Head of caudate nucleus (tissue), 42 donors: ENCODE results near the gene KBTBD8.

Experiments
- DNase-seq, 42 donors: peaks; one replicate each; pipeline versions ENCODE4 v3.0.0 to v3.0.0-alpha.2; 2020 to 2021; ENCODE audit warnings: mixed read lengths in 7 of 42
- intact Hi-C: fragments of 100-400 bp; cut with DNase I; formaldehyde crosslinking; loops from one replicate; pipeline ENCODE4 v1.15.0; 2022

The KBTBD8 gene

DNA sequence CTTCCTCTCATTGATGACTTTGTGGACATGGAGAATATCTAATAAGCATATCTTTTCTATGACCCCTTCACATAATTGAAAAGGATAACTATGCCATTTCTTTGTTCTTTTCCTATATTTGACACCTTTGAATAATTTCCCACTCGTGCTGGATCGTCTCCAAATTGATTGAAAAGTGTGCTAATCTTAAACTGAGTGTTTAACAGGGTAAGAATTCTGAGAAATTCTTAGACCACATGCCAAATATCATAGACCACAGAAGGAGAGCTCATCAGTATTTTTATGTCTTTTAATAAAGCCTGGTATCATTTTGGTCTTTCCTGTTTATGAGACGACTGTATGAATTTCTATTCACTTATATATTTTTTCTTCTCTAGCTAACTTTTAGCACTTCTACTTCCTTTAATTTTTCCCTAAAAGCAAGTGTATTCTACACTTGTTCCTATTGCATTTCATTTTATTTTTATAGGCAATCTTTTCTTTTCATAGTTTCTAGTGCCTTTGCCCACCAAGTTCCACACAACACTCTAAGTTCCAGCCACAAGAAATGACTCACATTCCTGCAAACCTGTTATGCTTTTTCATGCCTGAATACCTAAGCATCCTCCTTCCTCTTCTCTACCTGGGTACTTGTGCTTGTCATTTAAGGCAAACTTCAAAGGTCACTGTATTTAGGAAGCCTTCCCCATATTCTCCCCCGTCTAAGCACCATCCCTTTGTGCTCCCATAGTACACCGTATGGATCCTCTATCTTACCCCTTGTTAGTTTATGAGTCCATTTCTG is 30.1 kb downstream of the KBTBD8 start:
- intact Hi-C loops = no loop called here
- no peak for DNase-seq

- intact Hi-C loops = no loop called here
- no peak for DNase-seq
Observed at GRCh38 chr3:67030785-67031740, 33.0 kb downstream of the KBTBD8 start.

GRCh38 chr3:67031986-67032385 is 33.9 kb downstream of the KBTBD8 start:
- DNase-seq = no peak
- intact Hi-C loops = no loop called here

GRCh38 chr3:67033079-67033478 is 35.0 kb downstream of the KBTBD8 start:
- no peak for DNase-seq
- intact Hi-C loops = no loop called here

- intact Hi-C loops = no loop called here
- no peak for DNase-seq
Observed at GRCh38 chr3:67034371-67034770, 36.3 kb downstream of the KBTBD8 start.

GRCh38 chr3:67037615-67038014 is 39.5 kb downstream of the KBTBD8 start:
- no peak for DNase-seq
- intact Hi-C loops = no loop called here

DNA sequence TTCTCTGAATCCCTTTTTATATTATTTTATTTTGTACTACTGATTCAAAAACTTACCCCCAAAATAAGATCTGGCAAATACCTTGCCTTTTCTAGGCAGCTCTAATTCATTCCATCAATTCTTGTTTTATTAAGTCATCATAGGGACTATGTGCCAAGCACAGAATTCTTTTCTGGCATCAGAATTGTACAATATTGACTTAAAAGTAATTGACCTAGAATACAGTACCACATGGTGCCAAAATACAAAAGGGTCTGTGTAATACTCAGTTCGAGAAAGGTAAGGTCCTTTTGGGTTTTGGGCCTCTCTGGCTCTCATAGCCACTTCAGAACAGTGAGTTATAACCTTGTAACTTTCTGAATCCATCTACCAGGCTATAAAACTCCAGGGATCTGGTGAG is 46.2 kb downstream of the KBTBD8 start:
- DNase-seq = no peak
- intact Hi-C loops = no loop called here

GRCh38 chr3:67044955-67045354 is 46.8 kb downstream of the KBTBD8 start:
- no peak for DNase-seq
- intact Hi-C loops = no loop called here

DNA sequence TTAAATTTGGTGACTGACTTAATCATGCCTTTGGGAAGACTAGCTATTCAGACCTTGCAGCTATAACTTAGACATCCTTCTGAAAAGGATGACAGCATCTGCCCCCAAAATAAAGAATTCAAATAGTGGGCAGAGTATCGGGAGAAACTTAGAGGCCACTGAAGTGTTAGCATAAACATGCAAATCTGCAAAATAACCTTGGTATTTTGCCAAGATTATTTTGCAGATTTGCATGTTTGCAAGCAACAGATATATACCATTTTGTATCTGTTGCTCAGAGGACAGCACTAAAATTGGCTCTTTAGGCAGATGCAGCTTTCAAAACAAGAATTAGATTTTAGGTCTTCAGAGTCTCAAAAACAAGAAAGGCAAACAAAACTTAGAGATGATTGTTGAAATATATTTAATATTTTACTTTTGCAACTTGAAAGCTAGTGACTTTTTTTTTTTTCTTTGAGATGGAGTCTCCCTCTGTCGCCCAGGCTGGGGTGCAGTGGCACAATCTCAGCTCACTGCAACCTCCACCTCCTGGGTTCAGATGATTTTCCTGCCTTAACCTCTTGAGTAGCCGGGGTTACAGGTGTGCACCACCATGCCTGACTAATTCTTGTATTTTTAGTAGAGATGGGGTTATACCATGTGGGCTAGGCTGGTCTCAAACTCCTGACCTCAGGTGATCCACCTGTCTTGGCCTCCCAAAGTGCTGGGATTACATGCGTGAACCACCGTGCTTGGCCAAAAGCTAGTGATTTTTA is 47.8 kb downstream of the KBTBD8 start:
- intact Hi-C loops = no loop called here

DNA sequence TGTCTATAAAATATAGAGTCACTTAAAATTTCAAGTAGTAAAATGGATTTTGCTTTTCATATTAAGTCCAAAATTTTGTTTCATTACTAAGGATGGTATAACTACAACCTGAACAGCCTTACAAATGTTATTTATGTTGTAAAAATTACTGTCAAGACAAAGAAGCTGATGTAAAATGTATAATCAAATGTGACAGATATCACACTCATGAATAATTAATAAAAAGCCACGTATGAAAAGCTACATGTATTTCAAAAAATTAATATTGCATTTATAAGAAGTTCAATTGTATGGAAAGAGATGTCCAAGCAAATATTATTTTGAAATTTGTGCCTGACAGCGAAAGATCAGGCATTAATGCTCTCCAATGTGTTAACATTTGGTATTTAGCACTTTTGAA is 48.9 kb downstream of the KBTBD8 start:
- intact Hi-C loops = no loop called here

More for the DNA sequence above, 47.8 kb downstream of the KBTBD8 start:
- no peak for DNase-seq

DNA sequence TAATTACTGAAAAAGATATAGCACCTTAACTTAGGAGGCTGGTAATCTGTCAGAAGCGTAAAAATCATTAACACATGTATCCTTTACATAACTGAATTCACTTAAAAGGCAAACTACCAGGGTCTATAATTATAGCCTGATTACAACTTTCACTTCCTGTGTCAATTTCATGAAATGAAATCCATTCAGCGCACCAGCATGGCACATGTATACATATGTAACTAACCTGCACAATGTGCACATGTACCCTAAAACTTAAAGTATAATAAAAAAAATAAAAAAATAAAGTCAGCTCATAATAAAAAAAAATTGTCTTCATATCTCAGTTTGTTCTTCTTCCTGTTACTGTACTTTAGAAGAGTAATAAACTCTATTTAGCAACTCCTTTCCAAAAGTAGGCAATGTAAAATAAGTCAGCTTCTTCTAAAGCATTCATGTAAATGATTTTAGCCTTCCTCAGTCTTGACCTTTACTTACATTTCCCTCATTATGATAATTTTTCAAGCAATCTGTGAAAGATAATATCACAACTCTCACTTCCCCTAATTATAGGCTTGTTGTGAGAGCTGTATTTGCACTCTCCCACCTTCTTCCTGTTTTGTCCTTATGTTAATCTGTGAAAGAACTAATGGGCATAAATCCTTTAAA is 50.1 kb downstream of the KBTBD8 start:
- no peak for DNase-seq
- intact Hi-C loops = no loop called here

More for the DNA sequence above, 48.9 kb downstream of the KBTBD8 start:
- DNase-seq = no peak

DNA sequence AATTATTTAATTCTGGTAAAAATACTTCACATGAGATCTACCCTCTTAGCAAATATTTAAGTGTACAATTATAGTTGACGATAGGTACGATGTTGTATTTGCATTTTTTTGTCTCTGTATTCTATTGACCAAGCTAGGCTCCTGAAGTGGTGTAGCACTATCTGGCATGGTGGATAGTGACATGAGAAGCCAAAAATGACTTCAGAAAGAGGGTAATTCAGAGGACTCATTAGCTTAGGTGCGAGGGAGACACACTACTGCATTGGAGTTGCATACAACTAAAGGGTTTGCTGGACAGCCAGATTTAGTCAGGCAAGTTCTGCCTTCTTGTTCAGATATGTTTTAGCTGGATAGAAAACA is 50.6 kb downstream of the KBTBD8 start:
- intact Hi-C loops = no loop called here
- no peak for DNase-seq

DNA sequence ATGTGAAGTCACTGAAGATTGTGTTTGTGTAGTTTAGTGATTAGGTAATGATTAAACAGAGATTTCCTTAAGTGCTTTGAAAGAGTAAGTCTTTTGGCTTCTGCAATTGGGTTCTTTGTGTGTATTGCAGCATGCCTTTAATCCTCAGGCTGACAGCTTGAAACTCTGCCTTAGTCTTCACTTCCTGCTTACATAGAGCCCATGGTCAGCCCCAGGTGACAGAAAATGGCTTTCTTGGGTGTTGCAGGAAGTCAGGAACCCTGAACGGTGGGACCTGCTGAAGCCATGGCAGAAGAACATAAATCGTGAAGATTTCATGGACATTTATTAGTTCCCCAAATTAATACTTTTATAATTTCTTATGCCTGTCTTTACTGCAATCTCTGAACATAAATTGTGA is 61.3 kb downstream of the KBTBD8 start:
- no peak for DNase-seq
- intact Hi-C loops = no loop called here
